Measurements from ENCODE around the gene PCSK4.
"Not testable (repeated sequence)": the region's sequence is repeated elsewhere in the genome, so short reads cannot be mapped to it uniquely, and the experiment has no call there.

Gene PCSK4

DNA sequence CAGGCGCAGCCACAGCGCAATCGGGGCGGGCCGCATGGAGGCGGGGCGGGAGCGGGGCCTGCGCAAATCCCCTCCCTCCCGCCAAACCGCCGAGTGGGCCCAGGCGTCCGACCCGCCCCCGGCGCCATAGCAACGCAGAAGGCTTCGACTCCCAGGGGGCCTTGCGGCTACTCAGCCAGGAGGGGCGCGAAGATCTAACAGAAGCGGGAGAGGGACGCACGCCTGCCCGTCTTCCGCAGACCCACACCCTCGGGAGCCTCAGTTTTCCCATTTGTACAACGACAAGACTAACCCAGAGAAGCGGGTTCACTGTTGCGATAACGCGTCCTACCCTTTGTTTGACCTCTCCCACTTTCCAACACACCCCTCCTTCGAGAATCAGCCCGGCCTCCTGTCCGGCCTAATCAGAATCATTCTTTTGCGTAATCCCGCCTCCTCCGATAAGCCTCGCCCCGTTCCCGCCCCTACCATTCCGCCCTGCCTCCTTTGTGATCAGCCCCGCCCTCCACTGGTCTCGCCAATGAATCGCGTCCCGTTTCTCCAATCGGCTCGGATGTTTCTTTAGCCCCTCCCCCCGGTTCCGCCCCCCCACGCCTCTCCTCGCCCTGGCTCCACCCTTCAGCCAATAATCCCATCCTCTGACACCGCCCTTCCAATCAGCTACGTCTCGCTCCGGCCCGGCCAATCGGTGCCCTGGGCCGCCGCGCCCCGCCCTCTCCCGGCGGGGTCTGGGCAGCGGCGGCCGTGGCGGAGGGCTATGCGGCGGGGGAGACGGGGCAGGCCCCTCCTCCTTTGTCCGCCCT lies at the start of gene PCSK4:
PCSK4 (minus strand) TSS at position 40 of the 803 bp plus-strand sequence; CDS start at position 36, 4 bp downstream.
- ChIA-PET CTCF (interaction anchor here (1.9 to 2.6 kb wide), 2 partner anchors 12 to 14 kb away, joined by 4 to 9 read pairs; no protein-coding TSS in a partner anchor), POLR2A (interaction anchor here (0.5 to 0.8 kb wide), 4 partner anchors 19 to 249 kb away, joined by 3 to 5 read pairs (median 4); partner anchors contain the start of gene CIRBP)
- TF ChIP-seq, protein P1, sequence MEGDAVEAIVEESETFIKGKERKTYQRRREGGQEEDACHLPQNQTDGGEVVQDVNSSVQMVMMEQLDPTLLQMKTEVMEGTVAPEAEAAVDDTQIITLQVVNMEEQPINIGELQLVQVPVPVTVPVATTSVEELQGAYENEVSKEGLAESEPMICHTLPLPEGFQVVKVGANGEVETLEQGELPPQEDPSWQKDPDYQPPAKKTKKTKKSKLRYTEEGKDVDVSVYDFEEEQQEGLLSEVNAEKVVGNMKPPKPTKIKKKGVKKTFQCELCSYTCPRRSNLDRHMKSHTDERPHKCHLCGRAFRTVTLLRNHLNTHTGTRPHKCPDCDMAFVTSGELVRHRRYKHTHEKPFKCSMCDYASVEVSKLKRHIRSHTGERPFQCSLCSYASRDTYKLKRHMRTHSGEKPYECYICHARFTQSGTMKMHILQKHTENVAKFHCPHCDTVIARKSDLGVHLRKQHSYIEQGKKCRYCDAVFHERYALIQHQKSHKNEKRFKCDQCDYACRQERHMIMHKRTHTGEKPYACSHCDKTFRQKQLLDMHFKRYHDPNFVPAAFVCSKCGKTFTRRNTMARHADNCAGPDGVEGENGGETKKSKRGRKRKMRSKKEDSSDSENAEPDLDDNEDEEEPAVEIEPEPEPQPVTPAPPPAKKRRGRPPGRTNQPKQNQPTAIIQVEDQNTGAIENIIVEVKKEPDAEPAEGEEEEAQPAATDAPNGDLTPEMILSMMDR (IDR thresholded peaks at IDR 0.05; ENCODE audit: insufficient read depth, low read length, missing control alignments), result no peak
- peak within 1 kb of the TSS; percentile 72 for H3K4me3 ChIP-seq (ENCODE audit: low read depth, low read length)
- DNase-seq (ENCODE audit: low read depth, low spot score), result peak; percentile 89

DNA sequence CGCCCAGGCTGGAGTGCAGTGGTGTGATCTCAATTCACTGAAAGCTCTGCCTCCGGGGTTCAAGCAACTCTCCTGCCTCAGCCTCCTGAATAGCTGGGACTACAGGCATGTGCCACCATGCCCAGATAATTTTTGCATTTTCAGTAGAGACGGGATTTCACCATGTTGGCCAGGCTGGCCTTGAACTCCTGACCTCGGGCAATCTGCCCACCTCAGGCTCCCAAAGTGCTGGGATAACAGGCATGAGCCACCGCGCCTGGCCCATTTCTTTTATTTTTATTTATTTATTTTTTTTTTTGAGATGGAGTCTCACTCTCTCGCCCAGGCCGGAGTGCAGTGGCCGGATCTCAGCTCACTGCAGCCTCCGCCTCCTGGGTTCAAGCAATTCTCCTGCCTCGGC lies 49.6 kb upstream of the PCSK4 start:
- POLR2A ChIA-PET; H3K4me3 ChIP-seq (ENCODE audit: low read depth, low read length); DNase-seq (ENCODE audit: low read depth, low spot score): not testable (repeated sequence)
- CTCF ChIA-PET, result interaction anchor here (0.9 to 1.3 kb wide), 2 partner anchors 9 to 132 kb away, joined by 3 to 8 read pairs; no protein-coding TSS in a partner anchor

DNA sequence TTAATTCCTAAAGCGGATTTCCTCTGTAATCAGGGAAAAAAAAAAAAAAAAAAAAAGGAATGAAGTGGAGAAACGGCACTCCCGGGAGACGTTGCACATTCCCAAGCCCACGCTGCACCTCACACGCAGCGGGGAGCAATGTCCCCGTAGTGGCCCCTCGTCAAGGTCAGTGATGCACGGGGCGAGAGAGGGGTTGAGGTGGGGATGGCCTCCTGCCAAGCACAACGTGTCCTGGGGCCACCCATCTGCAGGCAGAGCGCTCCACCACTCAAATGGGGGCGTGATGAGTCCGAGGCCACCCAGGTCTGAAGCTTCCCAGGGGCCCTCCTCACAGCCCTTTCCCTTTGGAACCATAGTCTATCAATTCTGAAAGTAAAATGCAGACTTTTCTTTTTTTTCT lies 48.8 kb upstream of the PCSK4 start:
- POLR2A ChIA-PET, result no interaction called here
- H3K4me3 ChIP-seq (ENCODE audit: low read depth, low read length), result no peak overlapping the region
- CTCF ChIA-PET, result interaction anchor here (1.3 to 2.0 kb wide), 2 partner anchors 7 to 133 kb away, joined by 6 to 8 read pairs; no protein-coding TSS in a partner anchor
- TF ChIP-seq, protein P1 (IDR thresholded peaks at IDR 0.05; ENCODE audit: insufficient read depth, low read length, missing control alignments), result no peak
- DNase-seq (ENCODE audit: low read depth, low spot score), result no peak

DNA sequence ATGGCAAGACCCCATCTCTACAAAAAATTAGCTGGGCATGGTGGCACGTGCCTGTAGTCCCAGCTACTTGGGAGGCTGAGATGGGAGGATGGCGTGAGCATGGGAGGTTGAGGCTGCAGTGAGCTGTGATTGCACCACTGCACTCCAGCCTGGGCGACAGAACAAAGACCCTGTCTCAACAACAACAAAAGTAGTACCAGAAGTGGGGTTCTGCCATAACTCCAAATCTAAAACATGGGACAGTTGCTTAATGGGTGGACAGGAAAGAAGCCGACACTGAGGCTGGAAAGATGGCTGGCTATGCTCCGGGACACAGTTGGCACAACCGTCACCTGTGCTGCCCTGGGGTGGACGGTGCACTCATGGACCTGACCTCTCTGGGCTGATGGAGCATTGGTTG lies 45.5 kb upstream of the PCSK4 start:
- DNase-seq (ENCODE audit: low read depth, low spot score); H3K4me3 ChIP-seq (ENCODE audit: low read depth, low read length); POLR2A ChIA-PET: not testable (repeated sequence)
- CTCF ChIA-PET, result interaction anchor here (3.6 kb wide), 1 partner anchor 11 kb away, joined by 22 read pairs; no protein-coding TSS in a partner anchor

DNA sequence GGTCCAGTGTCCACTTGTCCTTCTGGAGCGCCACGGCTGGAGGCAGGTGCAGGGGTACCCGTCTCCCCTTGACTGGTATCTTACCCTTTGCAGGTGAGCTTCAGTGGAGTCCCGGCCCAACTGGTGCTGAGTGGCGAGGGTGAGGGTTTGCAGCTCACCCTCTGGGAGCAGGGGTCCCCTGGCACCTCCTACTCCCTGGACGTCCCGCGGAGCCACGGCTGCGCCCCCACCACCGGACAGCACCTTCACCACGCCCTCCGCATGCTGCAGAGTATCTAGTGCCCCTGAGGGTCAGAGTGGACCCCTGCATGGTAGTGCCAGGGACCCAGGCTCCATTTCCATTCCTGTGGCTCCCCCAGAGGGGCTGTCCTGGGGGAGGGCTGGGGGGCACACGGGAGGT lies 44.8 kb upstream of the PCSK4 start:
- TF ChIP-seq, protein P1 (IDR thresholded peaks at IDR 0.05; ENCODE audit: insufficient read depth, low read length, missing control alignments), result no peak
- no peak for DNase-seq (ENCODE audit: low read depth, low spot score)
- POLR2A ChIA-PET, result interaction anchor here (0.6 kb wide), 1 partner anchor 1230 kb away, joined by 4 read pairs; no protein-coding TSS in a partner anchor
- no peak overlapping the region for H3K4me3 ChIP-seq (ENCODE audit: low read depth, low read length)
- CTCF ChIA-PET, result interaction anchor here (3.6 kb wide), 1 partner anchor 12 kb away, joined by 22 read pairs; no protein-coding TSS in a partner anchor

DNA sequence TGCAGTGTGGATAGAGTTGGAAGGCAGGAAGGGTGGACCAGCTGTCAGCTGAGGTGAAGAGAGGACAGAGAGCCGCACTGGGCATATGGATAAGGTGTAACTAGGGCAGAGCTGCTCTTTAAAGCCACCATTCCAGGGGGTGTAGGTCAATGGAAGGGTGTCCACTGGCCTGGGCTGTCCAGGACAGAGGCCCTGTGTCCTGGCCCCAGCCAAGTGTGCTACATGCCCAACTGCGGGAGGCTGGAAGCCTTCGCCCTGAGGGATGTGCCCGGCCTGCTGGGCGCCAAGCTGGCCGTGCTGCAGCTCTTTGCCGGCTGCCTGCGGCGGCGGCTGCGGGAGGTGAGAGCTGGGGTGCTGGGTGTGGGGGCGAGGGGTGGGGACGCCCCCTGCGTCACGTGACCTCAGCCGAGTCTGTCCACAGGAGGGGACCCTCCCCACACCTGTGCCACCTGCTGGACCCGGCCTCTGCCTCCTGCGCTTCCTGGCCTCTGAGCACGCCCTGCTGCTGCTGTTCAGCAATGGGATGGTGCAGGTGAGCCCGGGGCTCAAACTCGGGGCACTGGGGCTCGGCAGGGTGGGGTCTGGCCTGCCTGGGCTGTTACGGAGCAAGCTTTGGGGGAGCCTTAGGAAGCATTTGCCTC lies 43.5 kb upstream of the PCSK4 start:
- CTCF ChIA-PET, result interaction anchor here (0.6 to 3.6 kb wide), 2 partner anchors 13 to 1617 kb away, joined by 3 to 22 read pairs; no protein-coding TSS in a partner anchor
- TF ChIP-seq, protein P1 (IDR thresholded peaks at IDR 0.05; ENCODE audit: insufficient read depth, low read length, missing control alignments), result no peak
- H3K4me3 ChIP-seq (ENCODE audit: low read depth, low read length), result no peak overlapping the region
- POLR2A ChIA-PET, result no interaction called here
- DNase-seq (ENCODE audit: low read depth, low spot score), result no peak

DNA sequence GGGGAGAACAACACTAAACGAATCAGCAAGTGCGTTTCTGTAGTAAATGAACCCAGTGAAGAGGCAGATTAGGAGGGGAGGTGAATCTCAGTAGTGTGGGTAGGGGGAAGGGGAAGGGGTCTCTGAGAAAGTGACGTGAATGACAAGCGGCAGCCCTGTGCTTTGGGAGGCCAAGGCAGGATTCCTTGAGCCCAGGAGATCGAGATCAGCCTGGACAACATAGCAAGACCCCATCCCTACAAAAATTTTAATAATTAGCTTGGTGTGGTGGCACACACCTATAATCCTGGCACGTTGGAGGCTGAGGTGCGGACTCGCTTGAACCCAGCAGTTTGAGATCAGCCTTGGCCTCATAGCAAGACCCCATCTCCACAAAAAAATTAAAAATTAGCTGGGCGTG lies 41.9 kb upstream of the PCSK4 start:
- CTCF ChIA-PET, result interaction anchor here (1.0 to 1.1 kb wide), 2 partner anchors 14 to 235 kb away, joined by 3 to 5 read pairs; no protein-coding TSS in a partner anchor
- TF ChIP-seq, protein P1 (IDR thresholded peaks at IDR 0.05; ENCODE audit: insufficient read depth, low read length, missing control alignments), result no peak
- no peak for DNase-seq (ENCODE audit: low read depth, low spot score)
- no peak overlapping the region for H3K4me3 ChIP-seq (ENCODE audit: low read depth, low read length)
- POLR2A ChIA-PET, result no interaction called here
